Measurements from ENCODE around the gene TSHZ3. TPM values are rescaled to one million over a fixed set of nuclear protein-coding genes. Genes with fewer than 3 reads are reported as not detected.

The TSHZ3 gene
- total RNA-seq, 4 donors from 2014 or later = 3.2 to 65.5 (median 27.9) TPM

DNA sequence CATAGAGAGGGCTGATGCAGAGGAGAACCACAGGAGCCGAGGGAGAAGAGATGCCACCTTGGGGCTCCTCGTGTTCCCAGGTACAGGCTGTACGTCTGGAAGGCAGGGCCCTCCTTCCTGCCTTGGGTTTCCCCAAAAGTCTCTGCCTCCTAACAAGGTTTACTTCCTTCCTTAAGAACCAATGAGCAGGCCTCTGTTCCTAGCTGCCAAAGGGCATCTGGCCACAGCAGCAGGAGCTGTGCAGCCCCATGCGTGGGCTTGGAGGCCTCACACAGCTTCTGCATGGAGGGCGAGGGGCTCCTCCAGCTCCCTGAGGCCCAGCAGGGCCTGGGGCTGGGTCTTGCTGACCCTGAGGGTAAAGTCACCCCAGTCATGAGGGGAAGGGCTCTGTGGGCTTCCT is 40.6 kb upstream of the TSHZ3 start:
- no peak for TF ChIP-seq POLR2A (IDR thresholded peaks at IDR 0.05)
- TF ChIP-seq, protein P1, sequence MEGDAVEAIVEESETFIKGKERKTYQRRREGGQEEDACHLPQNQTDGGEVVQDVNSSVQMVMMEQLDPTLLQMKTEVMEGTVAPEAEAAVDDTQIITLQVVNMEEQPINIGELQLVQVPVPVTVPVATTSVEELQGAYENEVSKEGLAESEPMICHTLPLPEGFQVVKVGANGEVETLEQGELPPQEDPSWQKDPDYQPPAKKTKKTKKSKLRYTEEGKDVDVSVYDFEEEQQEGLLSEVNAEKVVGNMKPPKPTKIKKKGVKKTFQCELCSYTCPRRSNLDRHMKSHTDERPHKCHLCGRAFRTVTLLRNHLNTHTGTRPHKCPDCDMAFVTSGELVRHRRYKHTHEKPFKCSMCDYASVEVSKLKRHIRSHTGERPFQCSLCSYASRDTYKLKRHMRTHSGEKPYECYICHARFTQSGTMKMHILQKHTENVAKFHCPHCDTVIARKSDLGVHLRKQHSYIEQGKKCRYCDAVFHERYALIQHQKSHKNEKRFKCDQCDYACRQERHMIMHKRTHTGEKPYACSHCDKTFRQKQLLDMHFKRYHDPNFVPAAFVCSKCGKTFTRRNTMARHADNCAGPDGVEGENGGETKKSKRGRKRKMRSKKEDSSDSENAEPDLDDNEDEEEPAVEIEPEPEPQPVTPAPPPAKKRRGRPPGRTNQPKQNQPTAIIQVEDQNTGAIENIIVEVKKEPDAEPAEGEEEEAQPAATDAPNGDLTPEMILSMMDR (IDR thresholded peaks at IDR 0.05) = no peak
- H3K27me3 ChIP-seq = no peaks in the 10 kb centered on the region
- H3K27ac ChIP-seq = no peak overlapping the region
- H3K4me1 ChIP-seq = no peaks in the 10 kb centered on the region
- H3K4me3 ChIP-seq = no peak overlapping the region
- no peak for DNase-seq
- no peaks in the 10 kb centered on the region for H3K36me3 ChIP-seq
- no peaks in the 10 kb centered on the region for H3K9me3 ChIP-seq
- intact Hi-C loops (cut with DNase I; ENCODE audit: low total_unique reads) = no loop called here

DNA sequence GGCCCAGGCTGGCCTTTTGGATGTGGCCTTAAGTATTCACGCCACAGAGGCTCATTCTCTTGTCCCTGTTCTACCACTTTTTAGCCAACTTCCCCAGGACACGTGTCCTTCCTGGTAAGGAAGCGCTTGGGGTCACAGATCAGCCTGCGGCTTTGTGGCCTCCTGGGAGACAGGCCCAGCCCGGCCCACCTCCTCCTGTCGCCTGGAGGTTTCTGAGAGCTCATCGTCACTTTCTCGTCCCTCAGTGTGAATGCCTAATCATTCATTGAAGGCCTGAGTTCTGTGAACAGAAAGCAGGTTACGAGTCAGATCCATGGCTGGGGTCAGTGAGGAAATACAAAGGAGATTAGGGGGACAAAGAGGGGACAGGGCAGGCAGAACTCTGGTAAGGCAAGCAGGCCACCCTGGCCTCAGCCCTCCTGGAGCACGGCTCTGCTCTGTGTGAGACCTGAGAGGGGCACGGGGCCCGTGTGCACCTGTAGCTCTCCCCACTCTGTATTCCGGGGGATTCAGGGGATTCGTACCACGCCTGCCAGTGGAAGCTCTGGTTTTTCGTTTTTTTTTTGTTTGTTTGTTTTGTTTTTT is 38.6 kb upstream of the TSHZ3 start:
- Histone ChIP-seq H3K27me3 (no peaks in the 10 kb centered on the region), H3K36me3 (no peaks in the 10 kb centered on the region), H3K4me3 (no peak overlapping the region), H3K9me3 (no peaks in the 10 kb centered on the region), H3K4me1 (no peaks in the 10 kb centered on the region), H3K27ac (no peak overlapping the region)
- DNase-seq = no peak
- intact Hi-C loops (cut with DNase I; ENCODE audit: low total_unique reads) = no loop called here
- TF ChIP-seq, protein P1 (IDR thresholded peaks at IDR 0.05) = no peak

DNA sequence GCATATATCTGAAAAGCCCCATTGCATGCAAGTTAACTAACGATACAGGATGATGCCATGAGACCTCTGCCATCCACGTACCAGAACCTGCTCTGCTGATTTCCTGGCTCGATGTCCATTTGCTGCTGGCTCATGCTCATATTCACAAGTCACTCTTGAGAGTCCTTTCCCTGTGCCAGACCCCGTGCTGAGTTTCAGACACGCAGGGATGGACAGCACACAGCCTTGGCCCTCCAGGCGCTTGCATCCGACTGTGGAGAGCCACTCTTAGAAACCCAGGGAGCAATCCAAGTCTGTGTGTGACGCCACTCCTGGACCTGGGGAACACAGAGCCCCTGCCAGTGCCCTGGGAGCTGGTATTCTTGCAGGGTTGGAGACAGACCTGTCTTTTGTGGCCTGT is 37.6 kb upstream of the TSHZ3 start:
- no peak for DNase-seq
- Histone ChIP-seq H3K27me3 (no peaks in the 10 kb centered on the region), H3K36me3 (no peaks in the 10 kb centered on the region), H3K4me3 (no peak overlapping the region), H3K4me1 (no peaks in the 10 kb centered on the region), H3K27ac (no peak overlapping the region), H3K9me3 (no peaks in the 10 kb centered on the region)
- intact Hi-C loops (cut with DNase I; ENCODE audit: low total_unique reads) = no loop called here
- TF ChIP-seq POLR2A (IDR thresholded peaks at IDR 0.05) = no peak
- TF ChIP-seq, protein P1 (IDR thresholded peaks at IDR 0.05) = no peak

DNA sequence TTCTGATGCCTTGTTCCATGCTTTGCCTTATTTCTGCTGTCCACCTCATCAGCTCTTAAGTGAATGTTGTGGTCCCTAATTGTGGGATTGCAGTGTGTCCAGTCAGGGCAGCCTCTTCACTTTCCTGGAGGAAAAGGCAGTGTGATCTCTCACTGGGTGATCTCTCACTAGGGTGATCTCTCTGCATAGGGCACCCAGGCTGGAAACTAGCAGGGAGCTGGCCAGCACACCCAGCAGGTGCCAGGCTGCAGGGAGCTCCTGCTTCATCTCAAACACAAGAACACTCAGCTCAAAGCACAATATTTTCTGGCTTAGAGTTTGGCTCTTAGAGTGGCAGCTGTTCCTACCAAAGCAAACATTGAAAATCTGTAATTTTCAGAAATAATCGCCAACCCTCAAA is 36.5 kb upstream of the TSHZ3 start:
- intact Hi-C loops (cut with DNase I; ENCODE audit: low total_unique reads) = no loop called here

DNA sequence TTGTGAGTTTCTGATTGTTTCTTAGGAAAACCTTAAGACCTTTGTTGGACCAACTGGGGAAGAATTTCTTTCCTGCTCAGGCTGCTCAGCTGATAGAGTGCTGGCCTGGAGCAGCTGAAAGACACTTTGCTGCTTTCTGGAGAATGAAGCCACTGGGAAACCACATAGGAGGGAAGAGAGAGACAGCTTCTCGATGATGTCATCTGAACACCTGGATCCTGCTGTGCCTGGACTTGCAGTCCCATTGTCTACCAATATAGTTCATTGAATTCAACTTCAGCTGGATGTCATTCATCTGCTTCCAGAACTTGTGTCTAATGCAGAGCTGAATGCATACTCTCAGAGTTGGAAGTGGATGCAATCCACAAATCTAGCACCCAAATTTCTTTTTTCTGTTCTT is 34.3 kb upstream of the TSHZ3 start:
- no peaks in the 10 kb centered on the region for H3K36me3 ChIP-seq
- no peaks in the 10 kb centered on the region for H3K27me3 ChIP-seq
- intact Hi-C loops (cut with DNase I; ENCODE audit: low total_unique reads) = no loop called here
- no peak for DNase-seq
- no peak overlapping the region for H3K27ac ChIP-seq
- peaks cover 3 to 4% of the 10 kb centered on the region in 2 donors for H3K4me1 ChIP-seq
- TF ChIP-seq, protein P1 (IDR thresholded peaks at IDR 0.05) = no peak
- no peak for TF ChIP-seq POLR2A (IDR thresholded peaks at IDR 0.05)
- H3K9me3 ChIP-seq = no peaks in the 10 kb centered on the region
- H3K4me3 ChIP-seq = no peak overlapping the region

More for the DNA sequence above, 36.5 kb upstream of the TSHZ3 start:
- Histone ChIP-seq H3K4me3 (no peak overlapping the region), H3K36me3 (no peaks in the 10 kb centered on the region), H3K4me1 (no peaks in the 10 kb centered on the region), H3K27ac (no peak overlapping the region), H3K9me3 (no peaks in the 10 kb centered on the region), H3K27me3 (no peaks in the 10 kb centered on the region)
- DNase-seq = no peak
- TF ChIP-seq, protein P1 (IDR thresholded peaks at IDR 0.05) = no peak
- no peak for TF ChIP-seq POLR2A (IDR thresholded peaks at IDR 0.05)

Data from uterus (tissue), 4 donors.